K562 (cell line): ENCODE data around the gene ZNF593OS. TPM values are rescaled to one million over a fixed set of nuclear protein-coding genes. Genes with fewer than 3 reads are reported as not detected.

Source experiments
- ARID2 ChIP-seq: fragments of 450-650 bp; IDR thresholded peaks from 2 replicates; pipeline ENCODE4 v1.6.1; 2017; ENCODE audit warnings: antibody characterized with exemption, mild to moderate bottlenecking
- CCNT2 ChIP-seq: IDR thresholded peaks from 2 replicates; pipeline ENCODE4 v1.6.1; 2011; ENCODE audit warnings: borderline replicate concordance, low read depth, mild to moderate bottlenecking, moderate library complexity, mixed read lengths, low read length; ENCODE audit not compliant: insufficient read length; ENCODE audit errors: extremely low read depth
- DDX20 ChIP-seq: fragments of 450-650 bp; IDR thresholded peaks from 2 replicates; pipeline ENCODE4 v1.6.1; 2016; ENCODE audit warnings: missing genetic modification characterization, low read depth, mild to moderate bottlenecking, missing compliant biosample characterization, moderate library complexity
- FIP1L1 ChIP-seq: fragments of 200-400 bp; formaldehyde crosslinking; IDR thresholded peaks from 2 replicates; pipeline ENCODE4 v1.6.1; 2018; ENCODE audit warnings: mild to moderate bottlenecking, low read depth, low read length; ENCODE audit not compliant: poor library complexity, severe bottlenecking
- MBD1 ChIP-seq: fragments of 250-450 bp; sonication (Bioruptor Pico); IDR thresholded peaks from 2 replicates; pipeline ENCODE4 v1.8.0; 2022; ENCODE audit warnings: inconsistent platforms
- MBD2 ChIP-seq: sonication (generic); IDR thresholded peaks from 2 replicates; pipeline ENCODE4 v1.6.1; 2016; ENCODE audit warnings: low read depth, borderline replicate concordance
- NFRKB ChIP-seq: fragments of 450-650 bp; IDR thresholded peaks from 2 replicates; pipeline ENCODE4 v1.6.1; 2016; ENCODE audit warnings: low read depth
- NR2C1 ChIP-seq, 2 experiments: fragments of 450-650 bp; IDR thresholded peaks; 2 replicates each; pipeline ENCODE4 v1.6.1; 2017; ENCODE audit warnings: mild to moderate bottlenecking in 2 of 2, antibody characterized with exemption in 1 of 2, inconsistent platforms in 1 of 2, missing compliant biosample characterization in 1 of 2, missing genetic modification characterization in 1 of 2
- POLR2AphosphoS2 ChIP-seq: IDR thresholded peaks from 2 replicates; pipeline ENCODE4 v1.6.1; 2012; ENCODE audit warnings: low read length, improper control_type of control experiment
- POLR2B ChIP-seq: fragments of 450-650 bp; IDR thresholded peaks from 2 replicates; pipeline ENCODE4 v1.6.1; 2018; ENCODE audit warnings: low read depth; ENCODE audit not compliant: partially characterized antibody
- PRPF4 ChIP-seq: fragments of 200-400 bp; formaldehyde crosslinking; IDR thresholded peaks from one replicate; pipeline ENCODE4 v1.6.1; 2017; ENCODE audit warnings: low read length, low read depth, mild to moderate bottlenecking; ENCODE audit not compliant: insufficient read depth, poor library complexity, severe bottlenecking
- SIN3A ChIP-seq, 2 experiments: fragments of 150-350 bp in 1 of 2; IDR thresholded peaks; 2 replicates each; pipeline ENCODE4 v1.6.1; 2011 to 2016; ENCODE audit warnings: borderline replicate concordance in 2 of 2, low read depth in 2 of 2, low read length in 2 of 2, mild to moderate bottlenecking in 2 of 2, moderate library complexity in 2 of 2; ENCODE audit not compliant: control insufficient read depth in 1 of 2
- TRIM24 ChIP-seq, 2 experiments: fragments of 450-650 bp; IDR thresholded peaks; 2 replicates each; pipeline ENCODE4 v1.6.1; 2016
- ZBTB26 ChIP-seq: fragments of 450-650 bp; formaldehyde crosslinking; IDR thresholded peaks from 2 replicates; pipeline ENCODE4 v1.4.0; 2022; ENCODE audit warnings: missing genetic modification characterization
- ZC3H4 ChIP-seq: sonication (generic); formaldehyde crosslinking; IDR thresholded peaks from 2 replicates; pipeline ENCODE4 v1.9.0; 2021; ENCODE audit warnings: missing genetic modification reagents, borderline replicate concordance
- ZEB2 ChIP-seq: fragments of 450-650 bp; IDR thresholded peaks from 2 replicates; pipeline ENCODE4 v1.6.1; 2016
- ZFP1 ChIP-seq: fragments of 450-650 bp; formaldehyde crosslinking; IDR thresholded peaks from 2 replicates; pipeline ENCODE4 v1.4.0; 2020; ENCODE audit warnings: mild to moderate bottlenecking, mixed read lengths
- ZFPM2 ChIP-seq: fragments of 250-450 bp; sonication (Bioruptor Pico); IDR thresholded peaks from 2 replicates; pipeline ENCODE4 v1.5.1; 2022; ENCODE audit warnings: mild to moderate bottlenecking
- ZNF609 ChIP-seq: sonication (generic); formaldehyde crosslinking; IDR thresholded peaks from 2 replicates; pipeline ENCODE4 v1.8.1; 2023; ENCODE audit warnings: missing genetic modification reagents, mild to moderate bottlenecking, borderline replicate concordance
- polyA plus RNA-seq, 8 experiments: library from polyadenylated mRNA; depleted of rRNA in 4 of 8; stranded (reverse) in 5 of 8; unstranded in 3 of 8; fragments of >200 nt; fragmentation: Nextera tagmentation in 2 of 8; fragmentation: Illumina TruSeq in 1 of 8; extraction: Ambion mirVana in 2 of 8; extraction: Trizol in 1 of 8; gene quantifications; 2 replicates each; pipeline versions ENCODE4 v1.2.1 to v1.2.3, GENCODE V29; 2011 to 2014; ENCODE audit warnings: inconsistent platforms in 1 of 8, missing spikeins in 1 of 8
- total RNA-seq, 7 experiments: library from RNA; depleted of rRNA in 6 of 7; stranded (reverse); fragments of >200 nt in 6 of 7; fragmentation: Illumina TruSeq in 2 of 7; extraction: Trizol in 2 of 7; gene quantifications; 2 replicates each; pipeline versions ENCODE4 v1.2.1 to v1.2.3, GENCODE V29; 2011 to 2021; ENCODE audit warnings: low replicate concordance in 1 of 7

The ZNF593OS gene
- total and polyA plus RNA-seq, 9 of the 15 experiments (the other 6 are each of a cell fraction or from before 2014, with no cell fraction given), result 0.24 to 0.27 TPM; not detected in 7

- TF ChIP-seq ZNF609 (CRISPR knock-in tag), result no peak
- no peak; the same call in 1 of the 2 replicates for TF ChIP-seq ZFP1
- no peak for TF ChIP-seq MBD1 (CRISPR knock-in tag)
- TF ChIP-seq PRPF4, result no peak
- no peak for TF ChIP-seq ZBTB26 (CRISPR knock-in tag)
- peak; percentile 50 for TF ChIP-seq CCNT2
- TF ChIP-seq NR2C1 (IDR thresholded peaks at IDR 0.05), result no peak; the same call in 1 of the 2 replicates
- peak; percentile 48; the same call in 1 of the 2 replicates for TF ChIP-seq NR2C1 (tag; IDR thresholded peaks at IDR 0.05)
- TF ChIP-seq TRIM24 (IDR thresholded peaks at IDR 0.05), result peak in 1 of 2 experiments; percentile 32; a peak in 1 of 4 replicates
- TF ChIP-seq ZC3H4 (CRISPR knock-in tag), result no peak
- no peak for TF ChIP-seq POLR2B
- 0 out of 2 replicates have a peak, but pooled peaks have one; percentile 51 for TF ChIP-seq ZFPM2 (CRISPR knock-in tag)
- TF ChIP-seq ZEB2, result peak; percentile 61; the same call in 1 of the 2 replicates
- no peak for TF ChIP-seq ARID2
- TF ChIP-seq DDX20, result no peak
- TF ChIP-seq FIP1L1, result no peak
- TF ChIP-seq SIN3A (IDR thresholded peaks at IDR 0.05; ENCODE audit: borderline replicate concordance in 2 of 2, control insufficient read depth in 1 of 2, low read depth in 2 of 2, low read length in 2 of 2), result no peak
- TF ChIP-seq MBD2, result no peak
- TF ChIP-seq POLR2AphosphoS2, result no peak
- TF ChIP-seq NFRKB, result peak; percentile 79
These were observed 48.4 kb downstream of the ZNF593OS start (continued) for GRCh38 chr1:26122988-26123973.
